Kidney capillary endothelial cell (primary cell): ENCODE measurements around the gene MAGEC3.

Experiments used
- DNase-seq: peaks from one replicate; pipeline ENCODE4 v3.0.0-alpha.2; 2018; ENCODE audit warnings: low spot score

Gene MAGEC3

GRCh38 chrX:141947350-141947749 lies 109.2 kb downstream of the MAGEC3 start:
- no peak for DNase-seq
